Stomach (tissue), 9 donors: ENCODE results near the gene DCTN5. TPM values are rescaled to one million over a fixed set of nuclear protein-coding genes. Genes with fewer than 3 reads are reported as not detected.

Source experiments
- DNase-seq, 2 donors: peaks; one replicate each; pipeline versions ENCODE4 v3.0.0 to v3.0.0-alpha.2; 2013 to 2019
- H3K27ac ChIP-seq, 5 donors: fragments of 200-600 bp in 4 of 5; sonication (generic) in 4 of 5; one replicate each; pipeline ENCODE4 v1.5.1; 2013 to 2019; ENCODE audit warnings: mild to moderate bottlenecking in 1 of 5, moderate library complexity in 1 of 5
- H3K27me3 ChIP-seq, 3 donors: fragments of 200-600 bp; sonication (generic); one replicate each; pipeline ENCODE4 v1.5.1; 2017 to 2019; ENCODE audit warnings: mixed run types in 1 of 3
- H3K36me3 ChIP-seq, 4 donors: fragments of 200-600 bp; sonication (generic); 1 replicate in 3 of 4; 2 replicates in 1 of 4; pipeline ENCODE4 v1.5.1; 2016 to 2019
- H3K4me1 ChIP-seq, 4 donors: fragments of 200-600 bp; sonication (generic); one replicate each; pipeline ENCODE4 v1.5.1; 2016 to 2019
- H3K4me3 ChIP-seq, 4 donors: fragments of 200-600 bp; sonication (generic) in 3 of 4; one replicate each; pipeline ENCODE4 v1.5.1; 2016 to 2019; ENCODE audit warnings: mild to moderate bottlenecking in 1 of 4
- H3K9me3 ChIP-seq, 4 donors: fragments of 200-600 bp; sonication (generic); one replicate each; pipeline ENCODE4 v1.5.1; 2016 to 2019
- EP300 ChIP-seq: sonication (generic); formaldehyde crosslinking; IDR thresholded peaks from one replicate; pipeline ENCODE4 v1.6.1; 2017; ENCODE audit warnings: antibody characterized with exemption
- POLR2A ChIP-seq, 4 donors: fragments of 450-650 bp; IDR thresholded peaks; one replicate each; pipeline ENCODE4 v1.6.1; 2016; ENCODE audit warnings: antibody characterized with exemption in 4 of 4, control low read depth in 2 of 4, mild to moderate bottlenecking in 1 of 4, moderate library complexity in 1 of 4
- POLR2AphosphoS5 ChIP-seq, 3 donors: sonication (generic); formaldehyde crosslinking; IDR thresholded peaks; one replicate each; pipeline ENCODE4 v1.6.1; 2016; ENCODE audit warnings: antibody characterized with exemption in 3 of 3
- WGBS, 5 donors: extraction: QIAGEN DNeasy Blood & Tissue Kit in 3 of 5; methylation state at CpG; one replicate each; pipeline versions ENCODE4 v1.1.5 to v1.1.7; 2013 to 2018; 5-methylcytosine and 5-hydroxymethylcytosine counted together
- intact Hi-C: fragments of 100-400 bp; cut with DNase I; formaldehyde crosslinking; loops from one replicate; pipeline ENCODE4 v1.15.1; 2023; ENCODE audit warnings: low total_unique reads
- polyA plus RNA-seq, 3 donors: library from polyadenylated mRNA; stranded (reverse); fragments of 200-250 nt; gene quantifications; one replicate each; pipeline ENCODE4 v1.2.3, GENCODE V29; 2013
- total RNA-seq, 5 donors: library from RNA; depleted of rRNA; stranded (reverse); fragments of >200 nt; gene quantifications; one replicate each; pipeline versions ENCODE4 v1.1.0 to v1.2.3, GENCODE V29; 2014 to 2016
- TF ChIP-seq, protein P1 (sequence below), 7 experiments: fragments of 450-650 bp in 4 of 7; fragments of 200-600 bp in 3 of 7; sonication (generic) in 3 of 7; IDR thresholded peaks; one replicate each; pipeline ENCODE4 v1.5.1; 2016 to 2019; ENCODE audit warnings: antibody characterized with exemption in 7 of 7, control low read depth in 2 of 7, mild to moderate bottlenecking in 1 of 7
- donor health status: healthy with polysubstance abuse.
- donor health status: Bipolar disorder and iron deficiency.
- donor health status: healthy.

Gene DCTN5
- total and polyA plus RNA-seq, 8 donors: 3.5 to 47.4 (median 12.6) TPM

GRCh38 chr16:23701045-23701444 lies 59.8 kb downstream of the DCTN5 start:
- peaks cover 0 to 10% (median 0%) of the 10 kb centered on the region in 3 donors for H3K27me3 ChIP-seq
- H3K9me3 ChIP-seq: peaks cover 0 to 6% (median 0%) of the 10 kb centered on the region in 4 donors
- no peak for DNase-seq
- peaks cover 0 to 7% (median 0%) of the 10 kb centered on the region in 4 donors for H3K4me1 ChIP-seq
- H3K4me3 ChIP-seq: no peak overlapping the region
- WGBS, 5 donors: 72 to 82% (median 75%) methylated on average over 8 of the region's 8 CpGs
- intact Hi-C loops: no loop called here
- peak overlapping the region in 2 of 5 donors; percentile 80 to 86 for H3K27ac ChIP-seq
- peaks cover 0 to 49% (median 17%) of the 10 kb centered on the region in 4 donors for H3K36me3 ChIP-seq
- no peak for TF ChIP-seq POLR2AphosphoS5 (IDR thresholded peaks at IDR 0.05)
- no peak for TF ChIP-seq EP300
- TF ChIP-seq POLR2A (IDR thresholded peaks at IDR 0.05): no peak
- TF ChIP-seq, protein P1, sequence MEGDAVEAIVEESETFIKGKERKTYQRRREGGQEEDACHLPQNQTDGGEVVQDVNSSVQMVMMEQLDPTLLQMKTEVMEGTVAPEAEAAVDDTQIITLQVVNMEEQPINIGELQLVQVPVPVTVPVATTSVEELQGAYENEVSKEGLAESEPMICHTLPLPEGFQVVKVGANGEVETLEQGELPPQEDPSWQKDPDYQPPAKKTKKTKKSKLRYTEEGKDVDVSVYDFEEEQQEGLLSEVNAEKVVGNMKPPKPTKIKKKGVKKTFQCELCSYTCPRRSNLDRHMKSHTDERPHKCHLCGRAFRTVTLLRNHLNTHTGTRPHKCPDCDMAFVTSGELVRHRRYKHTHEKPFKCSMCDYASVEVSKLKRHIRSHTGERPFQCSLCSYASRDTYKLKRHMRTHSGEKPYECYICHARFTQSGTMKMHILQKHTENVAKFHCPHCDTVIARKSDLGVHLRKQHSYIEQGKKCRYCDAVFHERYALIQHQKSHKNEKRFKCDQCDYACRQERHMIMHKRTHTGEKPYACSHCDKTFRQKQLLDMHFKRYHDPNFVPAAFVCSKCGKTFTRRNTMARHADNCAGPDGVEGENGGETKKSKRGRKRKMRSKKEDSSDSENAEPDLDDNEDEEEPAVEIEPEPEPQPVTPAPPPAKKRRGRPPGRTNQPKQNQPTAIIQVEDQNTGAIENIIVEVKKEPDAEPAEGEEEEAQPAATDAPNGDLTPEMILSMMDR (IDR thresholded peaks at IDR 0.05): no peak

GRCh38 chr16:23702951-23703350 lies 61.7 kb downstream of the DCTN5 start:
- WGBS, 5 donors: 74 to 82% (median 77%) methylated on average over 2 of the region's 2 CpGs
- no peak overlapping the region for H3K4me3 ChIP-seq
- TF ChIP-seq POLR2AphosphoS5 (IDR thresholded peaks at IDR 0.05) (no peak), EP300 (no peak), POLR2A (IDR thresholded peaks at IDR 0.05) (no peak)
- TF ChIP-seq, protein P1 (IDR thresholded peaks at IDR 0.05): no peak

GRCh38 chr16:23704772-23705516 lies 63.7 kb downstream of the DCTN5 start:
- no peak for DNase-seq
- intact Hi-C loops: no loop called here
- Histone ChIP-seq H3K9me3 (peaks cover 0 to 18% (median 9%) of the 10 kb centered on the region in 4 donors), H3K27me3 (peaks cover 0 to 15% (median 0%) of the 10 kb centered on the region in 3 donors), H3K36me3 (peaks cover 0 to 69% (median 37%) of the 10 kb centered on the region in 4 donors), H3K27ac (peak overlapping the region in 1 of 5 donors; percentile 8), H3K4me3 (no peak overlapping the region), H3K4me1 (no peaks in the 10 kb centered on the region)
- WGBS, 5 donors: 86 to 88% (median 87%) methylated on average over 19 to 22 of the region's 22 CpGs
- no peak for TF ChIP-seq POLR2A (IDR thresholded peaks at IDR 0.05)
- no peak for TF ChIP-seq POLR2AphosphoS5 (IDR thresholded peaks at IDR 0.05)
- TF ChIP-seq, protein P1 (IDR thresholded peaks at IDR 0.05): no peak
- TF ChIP-seq EP300: no peak

More at GRCh38 chr16:23702951-23703350, 61.7 kb downstream of the DCTN5 start:
- intact Hi-C loops: no loop called here
- Histone ChIP-seq H3K27ac (no peak overlapping the region), H3K4me1 (peaks cover 0 to 7% (median 0%) of the 10 kb centered on the region in 4 donors), H3K9me3 (peaks cover 0 to 6% (median 0%) of the 10 kb centered on the region in 4 donors), H3K27me3 (peaks cover 0 to 14% (median 0%) of the 10 kb centered on the region in 3 donors), H3K36me3 (peaks cover 0 to 54% (median 26%) of the 10 kb centered on the region in 4 donors)
- DNase-seq: no peak

- DNase-seq: no peak
- intact Hi-C loops: no loop called here
- Histone ChIP-seq H3K9me3 (peaks cover 0 to 22% (median 14%) of the 10 kb centered on the region in 4 donors), H3K27me3 (peaks cover 0 to 16% (median 0%) of the 10 kb centered on the region in 3 donors), H3K4me1 (no peaks in the 10 kb centered on the region), H3K36me3 (peaks cover 0 to 75% (median 41%) of the 10 kb centered on the region in 4 donors), H3K4me3 (no peak overlapping the region), H3K27ac (no peak overlapping the region)
- 69 to 97% (median 87%) methylated on average over 2 of the region's 2 CpGs for WGBS, 5 donors
- TF ChIP-seq EP300 (no peak), POLR2A (IDR thresholded peaks at IDR 0.05) (no peak), POLR2AphosphoS5 (IDR thresholded peaks at IDR 0.05) (no peak)
- TF ChIP-seq, protein P1 (IDR thresholded peaks at IDR 0.05): no peak
Measured at GRCh38 chr16:23705517-23705902, 64.2 kb downstream of the DCTN5 start.
